AG09309 (cell line): ENCODE data around the gene L1CAM.

Experiments used
- DNase-seq: peaks from one replicate; pipeline ENCODE4 v3.0.0-alpha.2; 2010; ENCODE audit warnings: low read depth
- H3K4me3 ChIP-seq: 2 replicates; pipeline ENCODE4 v1.5.1; 2011; ENCODE audit warnings: mild to moderate bottlenecking, low read depth, low read length, moderate library complexity; ENCODE audit not compliant: control insufficient read depth
- TF ChIP-seq, protein P1 (sequence below): IDR thresholded peaks from 2 replicates; pipeline ENCODE4 v1.5.1; 2011; ENCODE audit warnings: mild to moderate bottlenecking, low read depth, low read length, inconsistent platforms; ENCODE audit not compliant: insufficient read depth, control insufficient read depth; ENCODE audit errors: missing control alignments

The L1CAM gene

DNA sequence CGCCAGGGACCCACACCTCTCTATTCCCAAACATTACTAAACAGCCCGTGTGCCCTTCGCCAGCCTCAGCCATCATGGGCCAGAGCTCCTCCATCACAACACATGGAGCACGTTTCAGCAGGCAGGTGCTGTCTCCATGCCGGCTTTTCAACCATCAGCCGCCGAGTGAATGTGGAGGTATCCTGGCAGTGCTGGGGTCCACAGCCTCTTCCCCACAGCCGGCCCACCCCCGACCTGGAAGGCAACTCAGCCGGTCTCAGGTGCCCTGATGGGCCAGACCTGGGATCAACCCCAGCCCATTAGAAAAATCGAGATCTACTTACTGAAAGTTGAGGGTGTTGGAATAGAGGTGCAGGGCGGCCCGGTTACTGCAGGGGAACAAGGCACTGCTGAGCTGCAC lies 45.8 kb upstream of the L1CAM start:
- DNase-seq = no peak
- no peak overlapping the region for H3K4me3 ChIP-seq
- TF ChIP-seq, protein P1, sequence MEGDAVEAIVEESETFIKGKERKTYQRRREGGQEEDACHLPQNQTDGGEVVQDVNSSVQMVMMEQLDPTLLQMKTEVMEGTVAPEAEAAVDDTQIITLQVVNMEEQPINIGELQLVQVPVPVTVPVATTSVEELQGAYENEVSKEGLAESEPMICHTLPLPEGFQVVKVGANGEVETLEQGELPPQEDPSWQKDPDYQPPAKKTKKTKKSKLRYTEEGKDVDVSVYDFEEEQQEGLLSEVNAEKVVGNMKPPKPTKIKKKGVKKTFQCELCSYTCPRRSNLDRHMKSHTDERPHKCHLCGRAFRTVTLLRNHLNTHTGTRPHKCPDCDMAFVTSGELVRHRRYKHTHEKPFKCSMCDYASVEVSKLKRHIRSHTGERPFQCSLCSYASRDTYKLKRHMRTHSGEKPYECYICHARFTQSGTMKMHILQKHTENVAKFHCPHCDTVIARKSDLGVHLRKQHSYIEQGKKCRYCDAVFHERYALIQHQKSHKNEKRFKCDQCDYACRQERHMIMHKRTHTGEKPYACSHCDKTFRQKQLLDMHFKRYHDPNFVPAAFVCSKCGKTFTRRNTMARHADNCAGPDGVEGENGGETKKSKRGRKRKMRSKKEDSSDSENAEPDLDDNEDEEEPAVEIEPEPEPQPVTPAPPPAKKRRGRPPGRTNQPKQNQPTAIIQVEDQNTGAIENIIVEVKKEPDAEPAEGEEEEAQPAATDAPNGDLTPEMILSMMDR = no peak

DNA sequence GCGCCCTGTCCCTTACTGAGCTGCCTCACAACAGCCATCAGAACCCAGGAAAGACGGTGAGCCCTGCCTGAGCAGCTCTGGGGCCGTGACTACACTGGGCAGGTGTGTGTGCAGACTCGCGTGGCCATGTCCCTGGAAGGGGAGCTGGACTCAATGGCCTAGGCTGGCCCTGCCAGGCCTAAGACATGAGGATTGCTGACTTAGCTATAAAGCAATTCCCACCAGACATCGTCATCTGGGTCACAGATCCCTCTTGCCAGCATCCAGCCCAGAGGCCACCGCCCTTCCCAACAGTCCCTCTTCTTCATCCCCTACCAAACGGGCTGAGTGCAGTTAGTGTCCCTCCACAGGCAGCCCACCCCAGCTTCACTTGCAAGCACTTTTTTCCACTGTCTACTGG lies 45.2 kb upstream of the L1CAM start:
- no peak for DNase-seq
- TF ChIP-seq, protein P1 = no peak
- no peak overlapping the region for H3K4me3 ChIP-seq

DNA sequence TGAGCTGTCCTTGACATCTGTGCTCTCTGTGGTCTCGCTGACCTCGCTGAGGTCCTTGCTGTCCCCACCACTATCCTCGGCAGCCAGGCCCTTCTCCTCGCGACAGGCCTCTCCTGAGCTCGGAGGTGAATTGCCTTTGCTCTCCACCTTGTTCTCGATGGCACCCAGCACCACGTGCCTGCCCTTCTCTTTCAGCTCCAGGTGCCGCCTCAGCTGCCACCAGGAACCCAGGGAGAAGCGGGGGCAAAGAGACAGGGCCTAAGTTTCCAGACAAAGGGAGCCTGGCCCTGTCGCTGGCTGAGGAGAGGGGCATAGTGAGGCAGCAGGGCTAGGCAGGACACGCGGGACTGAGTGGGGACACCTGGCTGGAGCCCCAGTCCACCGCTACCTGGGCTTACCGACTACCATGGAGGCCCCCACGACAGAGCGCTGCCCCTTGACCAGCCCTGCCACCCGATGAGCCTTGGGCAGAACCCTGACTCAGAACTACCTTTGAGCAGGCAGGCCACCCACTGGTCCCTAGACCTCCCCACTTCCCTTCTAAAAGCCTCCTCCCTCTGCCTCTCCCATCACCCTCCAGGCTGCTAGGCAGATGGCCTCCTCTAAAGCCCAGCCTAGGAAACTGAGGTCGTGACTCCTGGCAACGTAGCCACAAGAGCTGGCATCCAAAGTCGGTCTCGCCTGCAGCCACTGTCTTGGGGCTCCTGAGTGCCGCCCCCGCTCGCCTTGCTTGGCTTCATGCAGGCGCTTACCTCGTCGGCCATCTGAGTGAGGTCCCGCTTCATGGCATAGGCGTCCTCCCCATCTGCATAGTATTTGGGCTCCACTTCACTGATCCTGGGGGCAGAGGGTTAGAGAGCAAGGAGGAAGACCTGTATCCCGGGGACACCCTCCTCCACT lies 44.3 kb upstream of the L1CAM start:
- H3K4me3 ChIP-seq = no peak overlapping the region
- TF ChIP-seq, protein P1 = no peak
- DNase-seq = no peak

DNA sequence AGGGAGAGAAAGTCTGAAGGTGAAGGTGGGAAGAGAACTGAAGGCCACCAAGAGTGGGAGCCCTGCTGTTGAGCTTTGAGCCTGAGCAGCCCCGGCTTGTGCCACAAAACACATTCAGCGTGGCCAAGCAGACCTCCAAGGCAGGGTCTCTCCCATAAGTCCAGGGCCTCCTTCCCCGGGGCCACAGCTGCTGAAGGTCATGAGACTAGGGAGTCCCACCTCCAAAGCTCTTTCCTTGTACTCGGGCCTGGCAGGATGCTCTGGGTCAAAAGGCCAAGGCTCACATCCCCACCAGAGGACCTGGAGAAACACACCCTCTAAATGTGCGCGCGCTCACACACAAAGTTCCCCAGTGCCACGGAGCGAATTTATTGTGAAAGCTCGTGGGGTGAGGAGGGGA lies 43.6 kb upstream of the L1CAM start:
- no peak overlapping the region for H3K4me3 ChIP-seq

DNA sequence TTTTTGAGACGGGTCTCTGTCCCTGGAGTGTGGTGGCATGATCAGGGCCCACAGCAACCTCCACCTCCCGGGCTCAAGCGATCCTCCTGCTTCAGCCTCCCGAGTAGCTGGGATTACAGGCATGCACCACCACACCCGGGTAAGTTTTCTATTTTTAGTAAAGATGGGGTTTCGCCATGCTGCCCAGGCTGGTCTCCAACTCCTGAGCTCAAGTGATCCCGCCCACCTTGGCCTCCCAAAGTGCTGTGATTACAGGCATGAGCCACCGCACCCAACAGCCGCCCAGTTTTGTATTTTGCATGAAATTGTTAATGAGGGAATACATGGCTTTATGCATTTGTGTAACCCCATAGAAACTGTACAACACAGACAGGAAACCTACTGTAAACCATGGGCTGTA lies 42.9 kb upstream of the L1CAM start:
- H3K4me3 ChIP-seq = no peak overlapping the region
- DNase-seq = no peak
- TF ChIP-seq, protein P1 = no peak

More for the DNA sequence above, 43.6 kb upstream of the L1CAM start:
- no peak for DNase-seq
- TF ChIP-seq, protein P1 = no peak

DNA sequence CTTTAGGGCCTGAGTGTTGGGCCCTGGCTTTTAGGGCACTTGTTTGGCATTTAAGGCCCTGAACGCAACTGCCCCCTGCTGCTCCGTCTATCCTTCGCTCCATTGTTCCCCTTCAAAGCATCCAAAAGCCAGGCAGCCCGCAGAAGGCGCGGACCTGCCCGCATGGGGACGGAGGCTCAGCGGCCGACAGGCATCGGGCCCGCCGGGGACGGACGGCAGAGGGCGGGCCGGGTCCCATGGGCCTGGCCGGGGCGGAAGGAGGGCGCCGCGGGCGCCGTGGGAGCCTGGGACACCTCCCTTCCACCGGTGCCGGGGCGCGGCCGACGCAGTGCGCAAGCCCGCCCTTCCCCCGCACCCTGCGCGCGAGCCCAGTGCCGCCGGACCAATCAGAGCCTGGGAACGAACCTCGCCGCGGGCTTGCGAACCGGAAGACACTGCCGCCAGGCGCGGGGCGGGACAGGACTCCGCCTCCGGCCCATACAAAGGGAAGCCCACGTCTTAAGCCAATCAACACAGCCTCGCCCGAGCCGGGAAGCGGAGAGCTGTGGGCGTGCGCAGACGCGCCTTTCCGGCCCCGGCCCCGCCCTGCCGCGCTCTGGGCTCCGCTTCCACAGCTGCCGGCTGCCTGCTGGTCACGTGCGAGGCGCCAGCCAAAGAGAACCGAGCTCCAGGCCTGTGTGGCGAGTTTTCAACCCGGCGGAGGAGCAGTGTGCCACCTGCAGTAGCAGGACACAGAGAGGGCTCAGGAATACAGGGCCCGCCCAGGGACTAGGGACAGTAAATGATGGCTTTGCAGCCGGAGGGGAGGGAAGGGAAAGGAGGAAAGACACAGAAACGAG lies 42.2 kb upstream of the L1CAM start:
- TF ChIP-seq, protein P1 = peak; percentile 12
- peak overlapping the region; percentile 63 for H3K4me3 ChIP-seq
- DNase-seq = peak; percentile 91
